HG02885 (cell line): ENCODE data around the gene TP53TG5.

Experiments used
- ATAC-seq: cut with Tn5 transposase; IDR thresholded peaks from one replicate; pipeline ENCODE4 v1.9.1; 2021; ENCODE audit warnings: mild to moderate bottlenecking; ENCODE audit not compliant: unreplicated experiment, poor library complexity

Gene TP53TG5

GRCh38 chr20:45336530-45337366 lies 41.4 kb downstream of the TP53TG5 start:
- ATAC-seq, result no peak

GRCh38 chr20:45330476-45330875 lies 47.6 kb downstream of the TP53TG5 start:
- no peak for ATAC-seq

GRCh38 chr20:45329497-45330319 lies 48.4 kb downstream of the TP53TG5 start:
- ATAC-seq, result no peak

- ATAC-seq, result no peak
Measured at GRCh38 chr20:45328451-45328850, 49.7 kb downstream of the TP53TG5 start.

GRCh38 chr20:45325371-45325770 lies 52.8 kb downstream of the TP53TG5 start:
- ATAC-seq, result no peak

GRCh38 chr20:45323731-45324130 lies 54.4 kb downstream of the TP53TG5 start:
- ATAC-seq, result no peak

- no peak for ATAC-seq
Measured at GRCh38 chr20:45322952-45323383, 55.2 kb downstream of the TP53TG5 start.
